Heart left ventricle (tissue), 13 donors: Measurements from ENCODE around the gene CDK19.

Source experiments
- POLR2A ChIP-seq, 2 donors: fragments of 450-650 bp; IDR thresholded peaks; one replicate each; pipeline ENCODE4 v1.6.1; 2017; ENCODE audit warnings: antibody characterized with exemption in 2 of 2, mild to moderate bottlenecking in 2 of 2, moderate library complexity in 2 of 2
- TF ChIP-seq, protein P1 (sequence below), 12 donors: fragments of 200-600 bp; sonication (generic) in 4 of 12; IDR thresholded peaks; one replicate each; pipeline versions ENCODE4 v1.5.0 to v1.8.0; 2018 to 2022; ENCODE audit warnings: antibody characterized with exemption in 12 of 12, mild to moderate bottlenecking in 5 of 12
- donor health status: ischemic (EF 13 %, LVEDD 7.1; RV severe dilation, severe dysfunction).
- donor health status: DM: no; HTN: yes; CAD: no.
- donor health status: DM: no; HTN: no; CAD: no.
- donor health status: ischemic (EF 25% LVEDD 6.9; RV normal size, moderate dysfunction).
- donor health status: ischemic (EF 25% LVEDD 5.7; RV mildly dilated, moderate dysfunction).
- donor health status: ischemic (EF 35%, LVEDD 5.7; RV mildly dilated, moderate dysfunction).
- donor health status: nonischemic (EF 11% LVEDD 7.7; RV severe dilation, severe dysfunction).
- donor health status: DM: yes; HTN: yes; CAD: no.
- donor health status: PGD.
- donor health status: ischemic (EF 29% LVEDD 5.4; RV normal size, mild dysfunction).
- donor health status: nonischemic (EF 23%, LVEDD 6.1; RV moderate dilation, normal function).

DNA sequence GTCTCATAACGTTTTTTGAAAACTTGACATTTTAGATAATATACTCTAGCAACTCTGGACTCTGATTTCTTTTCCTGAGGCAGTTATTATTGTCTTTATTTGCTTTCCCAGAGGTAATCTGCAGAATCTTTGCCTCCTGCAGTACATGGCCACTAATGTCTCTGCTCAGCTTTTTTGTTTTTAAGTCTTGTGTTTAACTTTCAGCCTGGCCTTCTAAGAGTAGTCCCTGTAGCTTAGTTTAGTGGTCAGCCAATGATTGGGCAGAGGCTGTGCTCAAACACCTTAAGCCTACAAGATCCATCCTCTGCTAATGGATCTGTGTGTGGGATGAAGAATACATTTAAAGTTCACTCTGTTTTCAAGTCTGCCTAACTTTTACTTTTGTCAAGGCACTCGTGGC, 241.7 kb downstream of the CDK19 start:
- TF ChIP-seq, protein P1, sequence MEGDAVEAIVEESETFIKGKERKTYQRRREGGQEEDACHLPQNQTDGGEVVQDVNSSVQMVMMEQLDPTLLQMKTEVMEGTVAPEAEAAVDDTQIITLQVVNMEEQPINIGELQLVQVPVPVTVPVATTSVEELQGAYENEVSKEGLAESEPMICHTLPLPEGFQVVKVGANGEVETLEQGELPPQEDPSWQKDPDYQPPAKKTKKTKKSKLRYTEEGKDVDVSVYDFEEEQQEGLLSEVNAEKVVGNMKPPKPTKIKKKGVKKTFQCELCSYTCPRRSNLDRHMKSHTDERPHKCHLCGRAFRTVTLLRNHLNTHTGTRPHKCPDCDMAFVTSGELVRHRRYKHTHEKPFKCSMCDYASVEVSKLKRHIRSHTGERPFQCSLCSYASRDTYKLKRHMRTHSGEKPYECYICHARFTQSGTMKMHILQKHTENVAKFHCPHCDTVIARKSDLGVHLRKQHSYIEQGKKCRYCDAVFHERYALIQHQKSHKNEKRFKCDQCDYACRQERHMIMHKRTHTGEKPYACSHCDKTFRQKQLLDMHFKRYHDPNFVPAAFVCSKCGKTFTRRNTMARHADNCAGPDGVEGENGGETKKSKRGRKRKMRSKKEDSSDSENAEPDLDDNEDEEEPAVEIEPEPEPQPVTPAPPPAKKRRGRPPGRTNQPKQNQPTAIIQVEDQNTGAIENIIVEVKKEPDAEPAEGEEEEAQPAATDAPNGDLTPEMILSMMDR (IDR thresholded peaks at IDR 0.05): no peak
- no peak for TF ChIP-seq POLR2A (IDR thresholded peaks at IDR 0.05)
